PC-3 (cell line): ENCODE data around the gene RAPGEF4. TPM values are rescaled to one million over a fixed set of nuclear protein-coding genes. Genes with fewer than 3 reads are reported as not detected.
"Not testable (repeated sequence)": the region's sequence is repeated elsewhere in the genome, so short reads cannot be mapped to it uniquely, and the experiment has no call there.

ENCODE experiments used
- ATAC-seq: fragments of 200-7000 bp; cut with Tn5 transposase; 2 replicates; pipeline ENCODE4 v1.9.1; 2020; ENCODE audit warnings: mild to moderate bottlenecking, moderate library complexity
- BruUV-seq: library from RNA; stranded (reverse); fragments of 400-500 nt; replicated peaks from 2 replicates; lab custom pipeline; 2021; lab: Mats Ljungman, UMichigan
- CTCF ChIA-PET: fragments of 300-600 bp; sonication (Branson Sonifier 250); formaldehyde crosslinking; loops from one replicate; lab custom pipeline; 2022; ENCODE audit warnings: antibody characterized with exemption; lab: Charles Lee
- POLR2A ChIA-PET: fragments of 300-600 bp; sonication (Branson Sonifier 250); formaldehyde crosslinking; loops from one replicate; lab custom pipeline; 2022; ENCODE audit warnings: antibody characterized with exemption; ENCODE audit not compliant: unreplicated experiment; lab: Charles Lee
- DNase-seq: peaks from one replicate; pipeline ENCODE4 v3.0.0-alpha.2; 2015
- H2AFZ ChIP-seq: fragments of 300-600 bp; sonication (generic); 2 replicates; pipeline ENCODE4 v1.6.0; 2016; ENCODE audit warnings: antibody characterized with exemption, low read length
- H3F3A ChIP-seq: fragments of 300-600 bp; sonication (generic); one replicate; pipeline ENCODE4 v1.6.0; 2017; ENCODE audit warnings: antibody characterized with exemption, low read length, control low read depth, mild to moderate bottlenecking; ENCODE audit not compliant: unreplicated experiment
- H3K27ac ChIP-seq: fragments of 300-600 bp; sonication (generic); 2 replicates; pipeline ENCODE4 v1.5.1; 2016; ENCODE audit warnings: mild to moderate bottlenecking, low read length
- H3K27me3 ChIP-seq: fragments of 300-600 bp; sonication (generic); 2 replicates; pipeline ENCODE4 v1.6.1; 2016; ENCODE audit warnings: low read length, mixed read lengths
- H3K36me3 ChIP-seq: fragments of 300-600 bp; sonication (generic); 2 replicates; pipeline ENCODE4 v1.6.1; 2016; ENCODE audit warnings: low read depth, mixed run types, low read length, mixed read lengths
- H3K4me1 ChIP-seq: fragments of 300-600 bp; sonication (generic); 2 replicates; pipeline ENCODE4 v1.5.1; 2016; ENCODE audit warnings: low read length; ENCODE audit not compliant: insufficient read depth
- H3K4me2 ChIP-seq: fragments of 300-600 bp; sonication (generic); 2 replicates; pipeline ENCODE4 v1.6.0; 2016; ENCODE audit warnings: low read length
- H3K4me3 ChIP-seq: fragments of 300-600 bp; sonication (generic); 2 replicates; pipeline ENCODE4 v1.5.1; 2016; ENCODE audit warnings: mild to moderate bottlenecking, low read length, mixed read lengths
- H3K79me2 ChIP-seq: fragments of 300-600 bp; sonication (generic); 2 replicates; pipeline ENCODE4 v1.6.1; 2017; ENCODE audit warnings: low read length, mixed read lengths
- H3K9ac ChIP-seq: fragments of 300-600 bp; sonication (generic); 2 replicates; pipeline ENCODE4 v1.6.0; 2016; ENCODE audit warnings: mild to moderate bottlenecking, low read length
- H3K9me2 ChIP-seq: fragments of 300-600 bp; sonication (generic); replicated peaks from 2 replicates; pipeline ENCODE4 v1.6.1; 2016; ENCODE audit warnings: mixed run types, low read length, mixed read lengths
- H3K9me3 ChIP-seq: fragments of 300-600 bp; sonication (generic); 2 replicates; pipeline ENCODE4 v1.6.1; 2016; ENCODE audit warnings: low read length, mixed read lengths
- H4K20me1 ChIP-seq: fragments of 300-600 bp; sonication (generic); 2 replicates; pipeline ENCODE4 v1.6.1; 2016; ENCODE audit warnings: low read length, mixed read lengths
- EZH2 ChIP-seq: fragments of 300-600 bp; sonication (generic); IDR thresholded peaks from one replicate; pipeline ENCODE4 v1.6.1; 2017; ENCODE audit warnings: antibody characterized with exemption, mild to moderate bottlenecking, low read length; ENCODE audit not compliant: unreplicated experiment
- EZH2phosphoT487 ChIP-seq: fragments of 300-600 bp; sonication (generic); IDR thresholded peaks from 2 replicates; pipeline ENCODE4 v1.6.1; 2018; ENCODE audit warnings: mild to moderate bottlenecking, antibody characterized with exemption, low read length, borderline replicate concordance
- intact Hi-C: fragments of 100-400 bp; cut with micrococcal nuclease; formaldehyde crosslinking; loops from 2 replicates; pipeline ENCODE4 v1.9.0; 2023
- total RNA-seq: library from RNA; depleted of rRNA; stranded (reverse); fragments of >200 nt; gene quantifications from 2 replicates; pipeline ENCODE4 v1.2.3, GENCODE V29; 2014
- TF ChIP-seq, protein P1 (sequence below): fragments of 300-600 bp; sonication (generic); conservative IDR thresholded peaks from 2 replicates; pipeline ENCODE4 v1.5.1; 2017; ENCODE audit warnings: antibody characterized with exemption, low read depth, mild to moderate bottlenecking, low read length

The RAPGEF4 gene
- total RNA-seq, 1 experiment from 2014 or later, result 0.87 TPM

DNA sequence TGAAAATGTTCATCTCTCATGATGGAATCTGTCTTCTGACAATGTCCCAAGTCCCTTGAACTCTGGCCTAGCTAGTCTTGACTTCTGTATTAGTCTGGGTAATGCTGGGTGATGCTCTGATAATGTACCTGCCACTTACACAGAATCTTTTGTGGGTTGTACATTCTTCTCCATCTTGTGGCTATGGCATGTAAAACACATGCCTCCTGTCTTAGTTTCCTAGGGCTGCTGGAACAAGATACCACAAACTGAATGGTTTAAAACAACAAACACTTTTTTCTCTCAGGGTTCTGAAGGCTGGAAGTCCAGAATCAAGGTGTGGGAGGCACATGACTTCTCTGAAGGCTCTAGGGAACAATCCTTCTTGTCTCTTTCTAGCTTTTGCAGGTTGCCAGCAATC lies 57.1 kb downstream of the RAPGEF4 start:
- Histone ChIP-seq H3K4me1 (no peaks in the 10 kb centered on the region), H3K9me2 (no peaks in the 10 kb centered on the region), H3K36me3 (no peaks in the 10 kb centered on the region), H3K79me2 (no peaks in the 10 kb centered on the region), H3K4me3 (no peak overlapping the region), H3K9ac (no peak overlapping the region), H3F3A (no peaks in the 10 kb centered on the region), H3K4me2 (no peak overlapping the region), H3K27me3 (no peaks in the 10 kb centered on the region), H3K27ac (no peak overlapping the region), H3K9me3 (no peaks in the 10 kb centered on the region), H4K20me1 (no peaks in the 10 kb centered on the region), H2AFZ (no peak overlapping the region)
- no peak for ATAC-seq
- TF ChIP-seq EZH2phosphoT487, result no peak
- no peak for TF ChIP-seq EZH2
- TF ChIP-seq, protein P1, sequence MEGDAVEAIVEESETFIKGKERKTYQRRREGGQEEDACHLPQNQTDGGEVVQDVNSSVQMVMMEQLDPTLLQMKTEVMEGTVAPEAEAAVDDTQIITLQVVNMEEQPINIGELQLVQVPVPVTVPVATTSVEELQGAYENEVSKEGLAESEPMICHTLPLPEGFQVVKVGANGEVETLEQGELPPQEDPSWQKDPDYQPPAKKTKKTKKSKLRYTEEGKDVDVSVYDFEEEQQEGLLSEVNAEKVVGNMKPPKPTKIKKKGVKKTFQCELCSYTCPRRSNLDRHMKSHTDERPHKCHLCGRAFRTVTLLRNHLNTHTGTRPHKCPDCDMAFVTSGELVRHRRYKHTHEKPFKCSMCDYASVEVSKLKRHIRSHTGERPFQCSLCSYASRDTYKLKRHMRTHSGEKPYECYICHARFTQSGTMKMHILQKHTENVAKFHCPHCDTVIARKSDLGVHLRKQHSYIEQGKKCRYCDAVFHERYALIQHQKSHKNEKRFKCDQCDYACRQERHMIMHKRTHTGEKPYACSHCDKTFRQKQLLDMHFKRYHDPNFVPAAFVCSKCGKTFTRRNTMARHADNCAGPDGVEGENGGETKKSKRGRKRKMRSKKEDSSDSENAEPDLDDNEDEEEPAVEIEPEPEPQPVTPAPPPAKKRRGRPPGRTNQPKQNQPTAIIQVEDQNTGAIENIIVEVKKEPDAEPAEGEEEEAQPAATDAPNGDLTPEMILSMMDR, result no peak
- ChIA-PET CTCF (no interaction called here), POLR2A (no interaction called here)
- intact Hi-C loops, result no loop called here
- no TSS peak for BruUV-seq
- DNase-seq, result no peak

DNA sequence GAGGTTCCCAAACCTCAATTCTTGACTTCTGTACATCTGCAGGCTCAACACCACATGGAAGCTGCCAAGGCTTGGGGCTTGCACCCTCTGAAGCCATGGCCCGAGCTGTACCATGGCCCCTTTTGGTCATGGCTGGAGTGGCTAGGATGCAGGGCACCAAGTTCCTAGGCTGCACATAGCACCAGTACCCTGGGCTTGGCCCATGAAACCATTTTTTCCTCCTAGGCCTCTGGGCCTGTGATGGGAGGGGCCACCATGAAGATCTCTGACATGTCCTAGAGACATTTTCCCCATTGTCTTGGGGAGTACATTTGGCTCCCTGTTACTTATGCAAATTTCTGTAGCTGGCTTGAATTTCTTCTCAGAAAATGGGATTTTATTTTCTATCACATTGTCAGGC lies 67.7 kb downstream of the RAPGEF4 start:
- ATAC-seq, intact Hi-C loops, H3K79me2 ChIP-seq, CTCF ChIA-PET, POLR2A ChIA-PET, BruUV-seq, H2AFZ ChIP-seq, H3K4me1 ChIP-seq, H3F3A ChIP-seq, H3K27me3 ChIP-seq, H3K27ac ChIP-seq, H4K20me1 ChIP-seq, H3K36me3 ChIP-seq, H3K9me3 ChIP-seq, H3K4me3 ChIP-seq, H3K9me2 ChIP-seq, DNase-seq, H3K9ac ChIP-seq, H3K4me2 ChIP-seq: not testable (repeated sequence)

DNA sequence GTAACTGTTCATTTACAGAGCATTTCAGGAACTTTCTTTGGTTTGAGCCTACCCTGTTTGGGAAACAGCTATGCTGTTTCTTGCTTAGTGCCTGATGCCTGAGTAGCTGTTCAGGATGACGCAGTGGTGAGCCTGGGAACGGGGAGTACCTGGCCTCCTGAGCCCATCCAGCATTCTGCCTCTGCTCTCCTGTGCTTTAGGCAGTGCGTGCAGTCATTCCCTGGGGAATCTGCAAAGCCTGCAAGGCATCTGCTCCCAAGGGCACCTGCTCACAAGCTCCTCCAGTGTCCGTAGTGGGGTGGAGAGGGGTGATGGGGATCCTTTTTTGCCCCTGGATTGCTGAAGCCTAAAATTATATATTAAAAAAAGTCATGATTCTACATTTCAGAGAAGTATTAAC lies 68.8 kb downstream of the RAPGEF4 start:
- Histone ChIP-seq H3K27ac (no peak overlapping the region), H3K4me2 (no peak overlapping the region), H3F3A (no peaks in the 10 kb centered on the region), H3K4me3 (no peak overlapping the region), H3K9me3 (no peaks in the 10 kb centered on the region; the same call in 1 of the 2 replicates), H3K4me1 (no peaks in the 10 kb centered on the region), H3K36me3 (no peaks in the 10 kb centered on the region), H3K79me2 (no peaks in the 10 kb centered on the region), H2AFZ (no peak overlapping the region), H4K20me1 (no peaks in the 10 kb centered on the region), H3K9ac (no peak overlapping the region), H3K27me3 (no peaks in the 10 kb centered on the region), H3K9me2 (no peaks in the 10 kb centered on the region)
- BruUV-seq, result no TSS peak
- no peak for ATAC-seq
- intact Hi-C loops, result no loop called here
- TF ChIP-seq EZH2 (no peak), EZH2phosphoT487 (no peak)
- TF ChIP-seq, protein P1, result no peak
- no peak for DNase-seq
- CTCF ChIA-PET, result interaction anchor here (0.7 kb wide), 2 partner anchors 143 to 212 kb away, joined by 3 read pairs; no protein-coding TSS in a partner anchor
- POLR2A ChIA-PET, result no interaction called here
